Measurements from ENCODE around the gene MUC5AC. TPM values are rescaled to one million over a fixed set of nuclear protein-coding genes. Genes with fewer than 3 reads are reported as not detected.
A peak's percentile ranks its signal among the peaks of the same experiment; 100 is the strongest.

The MUC5AC gene
- total RNA-seq, 4 donors from 2014 or later, result under 0.01 TPM; not detected in 1

GRCh38 chr11:1201395-1202153 lies 43.8 kb downstream of the MUC5AC start:
- intact Hi-C loops (cut with DNase I), result loop anchor here (2.0 kb wide), 1 partner anchor 313 kb away; no protein-coding TSS in a partner anchor

GRCh38 chr11:1202154-1202775 lies 44.5 kb downstream of the MUC5AC start:
- H3K36me3 ChIP-seq, result no peaks in the 10 kb centered on the region
- no peak for DNase-seq (ENCODE audit: extremely low spot score)
- TF ChIP-seq POLR2AphosphoS5 (IDR thresholded peaks at IDR 0.05) (no peak), EP300 (IDR thresholded peaks at IDR 0.05) (no peak), CTCF (IDR thresholded peaks at IDR 0.05) (no peak), POLR2A (IDR thresholded peaks at IDR 0.05; ENCODE audit: low read depth) (no peak)
- peaks cover 0 to 67% (median 24%) of the 10 kb centered on the region in 4 donors for H3K27me3 ChIP-seq
- WGBS, result 41% methylated on average over 14 of the region's 18 CpGs
- H3K4me3 ChIP-seq, result no peak overlapping the region
- H3K9me3 ChIP-seq, result no peaks in the 10 kb centered on the region
- no peak overlapping the region for H3K27ac ChIP-seq (replicated peaks in 1 of 4)
- intact Hi-C loops (cut with DNase I), result loop anchor here (2.0 kb wide), 1 partner anchor 313 kb away; no protein-coding TSS in a partner anchor
- H3K4me1 ChIP-seq, result peaks cover 3 to 13% (median 9%) of the 10 kb centered on the region in 4 donors

More at GRCh38 chr11:1201395-1202153, 43.8 kb downstream of the MUC5AC start:
- DNase-seq (ENCODE audit: extremely low spot score), result no peak
- 90% methylated on average over 4 of the region's 4 CpGs for WGBS
- no peak overlapping the region for H3K27ac ChIP-seq (replicated peaks in 1 of 4)
- no peaks in the 10 kb centered on the region for H3K9me3 ChIP-seq
- TF ChIP-seq POLR2AphosphoS5 (IDR thresholded peaks at IDR 0.05) (no peak), EP300 (IDR thresholded peaks at IDR 0.05) (no peak), POLR2A (IDR thresholded peaks at IDR 0.05; ENCODE audit: low read depth) (no peak), CTCF (IDR thresholded peaks at IDR 0.05) (no peak)
- peaks cover 0 to 73% (median 28%) of the 10 kb centered on the region in 4 donors for H3K27me3 ChIP-seq
- no peak overlapping the region for H3K4me3 ChIP-seq
- no peaks in the 10 kb centered on the region for H3K36me3 ChIP-seq
- peaks cover 3 to 13% (median 9%) of the 10 kb centered on the region in 4 donors for H3K4me1 ChIP-seq

- Histone ChIP-seq H3K36me3 (no peaks in the 10 kb centered on the region), H3K9me3 (no peaks in the 10 kb centered on the region), H3K27me3 (peaks cover 0 to 60% (median 17%) of the 10 kb centered on the region in 4 donors), H3K27ac (replicated peaks in 1 of 4) (no peak overlapping the region), H3K4me3 (no peak overlapping the region), H3K4me1 (peaks cover 3 to 13% (median 9%) of the 10 kb centered on the region in 4 donors)
- TF ChIP-seq CTCF (IDR thresholded peaks at IDR 0.05), result peak; percentile 84 to 97 (median 89)
- TF ChIP-seq EP300 (IDR thresholded peaks at IDR 0.05), result no peak
- DNase-seq (ENCODE audit: extremely low spot score), result no peak
- WGBS, result 12% methylated on average over 5 of the region's 32 CpGs
- intact Hi-C loops (cut with DNase I), result loop anchor here (2.0 kb wide), 1 partner anchor 312 kb away; no protein-coding TSS in a partner anchor
These were observed 45.2 kb downstream of the MUC5AC start for GRCh38 chr11:1202776-1203504.

GRCh38 chr11:1203505-1204271 lies 45.9 kb downstream of the MUC5AC start:
- DNase-seq (ENCODE audit: extremely low spot score), result no peak
- H3K9me3 ChIP-seq, result no peaks in the 10 kb centered on the region
- intact Hi-C loops (cut with DNase I), result loop anchor here (2.0 kb wide), 1 partner anchor 311 kb away; no protein-coding TSS in a partner anchor
- H3K27ac ChIP-seq (replicated peaks in 1 of 4), result no peak overlapping the region
- WGBS, result 71% methylated on average over 7 of the region's 30 CpGs
- H3K4me1 ChIP-seq, result peaks cover 3 to 13% (median 9%) of the 10 kb centered on the region in 4 donors
- H3K36me3 ChIP-seq, result no peaks in the 10 kb centered on the region
- H3K27me3 ChIP-seq, result peaks cover 0 to 52% (median 10%) of the 10 kb centered on the region in 4 donors
- TF ChIP-seq CTCF (IDR thresholded peaks at IDR 0.05) (no peak), POLR2A (IDR thresholded peaks at IDR 0.05; ENCODE audit: low read depth) (no peak)
- H3K4me3 ChIP-seq, result no peak overlapping the region
